ENCODE results near the gene ELFN1. TPM values are rescaled to one million over a fixed set of nuclear protein-coding genes. Genes with fewer than 3 reads are reported as not detected.

Gene ELFN1
- total and polyA plus RNA-seq, 10 of the 15 experiments (the other 5 are each of a cell fraction or from before 2014, with no cell fraction given), result 0.04 TPM; not detected in 9

DNA sequence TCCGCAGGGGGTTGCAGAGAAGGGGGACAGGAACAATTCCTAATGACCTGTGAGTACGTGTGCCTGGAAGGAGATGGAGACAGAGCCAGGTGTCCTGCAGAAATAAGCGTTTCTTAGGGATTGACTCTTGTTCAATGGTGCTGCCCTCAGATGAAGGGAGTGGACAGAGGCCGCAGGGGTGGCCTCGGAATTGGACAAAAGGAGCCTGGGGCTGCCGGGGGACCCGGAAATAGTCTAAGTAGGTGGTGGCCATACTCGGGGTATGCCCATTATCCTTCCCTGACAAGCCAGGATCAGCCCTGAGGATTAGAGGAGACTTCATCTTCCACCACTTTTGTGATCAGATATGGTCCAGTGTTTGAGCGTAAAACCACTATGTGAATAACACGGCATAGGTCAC lies 39.2 kb downstream of the ELFN1 start:
- Histone ChIP-seq H3K9ac (ENCODE audit: control insufficient read depth, insufficient read depth, low read length) (no peak overlapping the region), H3K27ac (ENCODE audit: control insufficient read depth, insufficient read depth) (no peak overlapping the region), H3K4me1 (ENCODE audit: control insufficient read depth, insufficient read depth, low read length) (no peaks in the 10 kb centered on the region), H3K4me2 (ENCODE audit: control insufficient read depth, insufficient read depth) (no peak overlapping the region), H3K4me3 (no peak overlapping the region), H3K9me3 (replicated peaks; ENCODE audit: control insufficient read depth, insufficient read depth, low read length) (peaks cover 3% of the 10 kb centered on the region; the same call in 2 of the 3 replicates), H4K20me1 (ENCODE audit: control insufficient read depth, insufficient read depth) (no peaks in the 10 kb centered on the region), H3K36me3 (ENCODE audit: control insufficient read depth in 2 of 2, insufficient read depth in 2 of 2, low read length in 1 of 2) (no peaks in the 10 kb centered on the region), H3K79me2 (ENCODE audit: control insufficient read depth, insufficient read depth, low read length) (no peaks in the 10 kb centered on the region), H2AFZ (ENCODE audit: control insufficient read depth, low read depth, low read length) (no peak overlapping the region), H3K27me3 (replicated peaks in 1 of 2; ENCODE audit: control insufficient read depth in 2 of 2, insufficient read depth in 2 of 2, low read length in 1 of 2) (no peaks in the 10 kb centered on the region)
- no peak for FAIRE-seq
- WGBS (ENCODE audit: insufficient coverage, insufficient replicate concordance, low lambda C conversion rate, missing lambda C conversion rate), result 71% methylated on average over 10 of the region's 10 CpGs
- ChIA-PET RAD21 (ENCODE audit: unreplicated experiment) (no interaction called here), POLR2A (no interaction called here), SMC1A (ENCODE audit: uncharacterized antibody, unreplicated experiment) (no interaction called here), CTCF (no interaction called here)
- ATAC-seq, result no peak
- no TSS peak for BruUV-seq (replicated peaks)
- no peak for DNase-seq (ENCODE audit: low read depth, low spot score)
- in situ Hi-C loops (cut with MboI) (no loop called here), intact Hi-C loops (cut with micrococcal nuclease; ENCODE audit: unreplicated experiment) (no loop called here)
- TF ChIP-seq POLR2A (IDR thresholded peaks at IDR 0.05; ENCODE audit: low read depth, low read length) (no peak), CHD1 (IDR thresholded peaks at IDR 0.05; ENCODE audit: low read depth, low read length) (no peak), BMI1 (IDR thresholded peaks at IDR 0.05; ENCODE audit: borderline replicate concordance) (no peak), SMARCA5 (IDR thresholded peaks at IDR 0.05) (no peak)

DNA sequence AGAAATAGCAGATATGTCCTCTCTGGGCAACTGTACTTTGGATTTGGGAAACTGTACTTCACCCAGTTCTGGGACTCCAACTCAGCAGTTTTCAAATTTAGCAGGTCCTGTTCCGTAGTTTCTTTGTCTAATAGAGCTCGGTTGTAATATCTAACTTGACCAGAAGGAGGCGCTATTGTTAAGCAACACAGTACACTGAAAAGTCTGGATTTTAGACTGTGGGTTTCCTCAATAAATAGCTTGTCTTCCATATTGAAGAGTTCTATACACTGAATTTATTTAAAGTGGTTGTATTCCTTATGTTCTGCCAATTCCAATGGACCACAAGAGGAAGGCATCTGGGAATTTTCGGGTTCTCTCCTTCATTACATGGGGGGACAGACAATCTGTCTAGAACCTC lies 39.8 kb downstream of the ELFN1 start:
- Histone ChIP-seq H3K9ac (ENCODE audit: control insufficient read depth, insufficient read depth, low read length) (no peak overlapping the region), H3K27ac (ENCODE audit: control insufficient read depth, insufficient read depth) (no peak overlapping the region), H4K20me1 (ENCODE audit: control insufficient read depth, insufficient read depth) (no peaks in the 10 kb centered on the region), H3K27me3 (replicated peaks in 1 of 2; ENCODE audit: control insufficient read depth in 2 of 2, insufficient read depth in 2 of 2, low read length in 1 of 2) (no peaks in the 10 kb centered on the region), H3K4me3 (no peak overlapping the region), H3K4me2 (ENCODE audit: control insufficient read depth, insufficient read depth) (no peak overlapping the region), H3K4me1 (ENCODE audit: control insufficient read depth, insufficient read depth, low read length) (no peaks in the 10 kb centered on the region), H2AFZ (ENCODE audit: control insufficient read depth, low read depth, low read length) (no peak overlapping the region), H3K36me3 (ENCODE audit: control insufficient read depth in 2 of 2, insufficient read depth in 2 of 2, low read length in 1 of 2) (no peaks in the 10 kb centered on the region), H3K79me2 (ENCODE audit: control insufficient read depth, insufficient read depth, low read length) (no peaks in the 10 kb centered on the region), H3K9me3 (replicated peaks; ENCODE audit: control insufficient read depth, insufficient read depth, low read length) (peaks cover 3% of the 10 kb centered on the region; the same call in 2 of the 3 replicates)
- POLR2A ChIA-PET, result no interaction called here
- TF ChIP-seq, protein P1, sequence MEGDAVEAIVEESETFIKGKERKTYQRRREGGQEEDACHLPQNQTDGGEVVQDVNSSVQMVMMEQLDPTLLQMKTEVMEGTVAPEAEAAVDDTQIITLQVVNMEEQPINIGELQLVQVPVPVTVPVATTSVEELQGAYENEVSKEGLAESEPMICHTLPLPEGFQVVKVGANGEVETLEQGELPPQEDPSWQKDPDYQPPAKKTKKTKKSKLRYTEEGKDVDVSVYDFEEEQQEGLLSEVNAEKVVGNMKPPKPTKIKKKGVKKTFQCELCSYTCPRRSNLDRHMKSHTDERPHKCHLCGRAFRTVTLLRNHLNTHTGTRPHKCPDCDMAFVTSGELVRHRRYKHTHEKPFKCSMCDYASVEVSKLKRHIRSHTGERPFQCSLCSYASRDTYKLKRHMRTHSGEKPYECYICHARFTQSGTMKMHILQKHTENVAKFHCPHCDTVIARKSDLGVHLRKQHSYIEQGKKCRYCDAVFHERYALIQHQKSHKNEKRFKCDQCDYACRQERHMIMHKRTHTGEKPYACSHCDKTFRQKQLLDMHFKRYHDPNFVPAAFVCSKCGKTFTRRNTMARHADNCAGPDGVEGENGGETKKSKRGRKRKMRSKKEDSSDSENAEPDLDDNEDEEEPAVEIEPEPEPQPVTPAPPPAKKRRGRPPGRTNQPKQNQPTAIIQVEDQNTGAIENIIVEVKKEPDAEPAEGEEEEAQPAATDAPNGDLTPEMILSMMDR (IDR thresholded peaks at IDR 0.05 in 2 of 3, conservative IDR thresholded peaks at IDR 0.05 in 1 of 3; ENCODE audit: control insufficient read depth in 2 of 3, extremely low read depth in 1 of 3, insufficient read depth in 1 of 3, low read depth in 3 of 3, low read length in 3 of 3), result peak; percentile 1 to 36 (median 20); a peak in 1 of 6 replicates
- no peak for TF ChIP-seq POLR2AphosphoS5 (IDR thresholded peaks at IDR 0.05; ENCODE audit: low read length)
- BruUV-seq (replicated peaks), result no TSS peak
- FAIRE-seq, result no peak
- CTCF ChIA-PET, result no interaction called here
- SMC1A ChIA-PET (ENCODE audit: uncharacterized antibody, unreplicated experiment), result no interaction called here
- in situ Hi-C loops (cut with MboI), result no loop called here
- no peak for ATAC-seq
- 43% methylated on average over 4 of the region's 4 CpGs for WGBS (ENCODE audit: insufficient coverage, insufficient replicate concordance, low lambda C conversion rate, missing lambda C conversion rate)
- intact Hi-C loops (cut with micrococcal nuclease; ENCODE audit: unreplicated experiment), result no loop called here
- no peak for DNase-seq (ENCODE audit: low read depth, low spot score)
- RAD21 ChIA-PET (ENCODE audit: unreplicated experiment), result no interaction called here

Data from GM12878 (cell line).